Colonic mucosa (tissue), 4 donors: Measurements from ENCODE around the gene ZSCAN5A. TPM values are rescaled to one million over a fixed set of nuclear protein-coding genes. Genes with fewer than 3 reads are reported as not detected.
"Not testable (repeated sequence)": the region's sequence is repeated elsewhere in the genome, so short reads cannot be mapped to it uniquely, and the experiment has no call there.

Experiments used
- DNase-seq: peaks from one replicate; pipeline ENCODE4 v3.0.0-alpha.2; 2020
- H3K27ac ChIP-seq: fragments of 200-600 bp; one replicate; pipeline ENCODE4 v1.8.0; 2021
- H3K27me3 ChIP-seq: fragments of 200-600 bp; one replicate; pipeline ENCODE4 v1.8.0; 2021
- H3K36me3 ChIP-seq: fragments of 200-600 bp; one replicate; pipeline ENCODE4 v1.8.0; 2021
- H3K4me1 ChIP-seq: fragments of 200-600 bp; one replicate; pipeline ENCODE4 v1.8.0; 2021; ENCODE audit warnings: mild to moderate bottlenecking
- H3K4me3 ChIP-seq: fragments of 200-600 bp; one replicate; pipeline ENCODE4 v1.8.0; 2021
- H3K9ac ChIP-seq, 2 donors: one replicate each; pipeline ENCODE4 v1.7.0; 2013; ENCODE audit warnings: control low read depth in 2 of 2, low read depth in 2 of 2, low read length in 2 of 2
- H3K9me3 ChIP-seq: fragments of 200-600 bp; one replicate; pipeline ENCODE4 v1.8.0; 2021
- CTCF ChIP-seq: fragments of 200-600 bp; IDR thresholded peaks from one replicate; pipeline ENCODE4 v1.8.0; 2022; ENCODE audit warnings: antibody characterized with exemption, mild to moderate bottlenecking
- intact Hi-C: fragments of 100-400 bp; cut with DNase I; formaldehyde crosslinking; loops from one replicate; pipeline ENCODE4 v1.14.1; 2022
- total RNA-seq, 2 donors: library from RNA; stranded (reverse); fragmentation: NEBNext Ultra II Directional in 1 of 2; extraction: Animal tissue kit (Norgen Biotek cat#: 25700) in 1 of 2; gene quantifications; one replicate each; pipeline ENCODE4 v1.2.1, GENCODE V29; 2021
- donor health status: healthy.
- donor health status: DM: no; HTN: no; CAD: no.
- donor health status: DM: no; HTN: no; CAD: no.

ZSCAN5A gene
- total RNA-seq, 2 donors from 2014 or later, result 9.8 to 12.1 TPM

GRCh38 chr19:56270676-56271075, 44.0 kb downstream of the ZSCAN5A start:
- intact Hi-C loops, result no loop called here
- no peak for DNase-seq

GRCh38 chr19:56269348-56269747, 45.3 kb downstream of the ZSCAN5A start:
- intact Hi-C loops, result no loop called here
- Histone ChIP-seq H3K9me3 (no peaks in the 10 kb centered on the region), H3K4me1 (no peaks in the 10 kb centered on the region), H3K4me3 (no peak overlapping the region), H3K36me3 (no peaks in the 10 kb centered on the region), H3K27me3 (no peaks in the 10 kb centered on the region), H3K9ac (no peak overlapping the region), H3K27ac (no peak overlapping the region)
- DNase-seq, result no peak
- no peak for TF ChIP-seq CTCF

More at GRCh38 chr19:56270676-56271075, 44.0 kb downstream of the ZSCAN5A start:
- Histone ChIP-seq H3K27ac (no peak overlapping the region), H3K4me1 (no peaks in the 10 kb centered on the region), H3K27me3 (no peaks in the 10 kb centered on the region), H3K9me3 (no peaks in the 10 kb centered on the region), H3K4me3 (no peak overlapping the region), H3K9ac (no peak overlapping the region), H3K36me3 (no peaks in the 10 kb centered on the region)
- no peak for TF ChIP-seq CTCF

GRCh38 chr19:56266051-56266450, 48.6 kb downstream of the ZSCAN5A start:
- DNase-seq, result no peak
- TF ChIP-seq CTCF, result no peak
- H3K4me1 ChIP-seq, result no peaks in the 10 kb centered on the region
- H3K9ac ChIP-seq, result no peak overlapping the region
- H3K27me3 ChIP-seq, result no peaks in the 10 kb centered on the region
- H3K4me3 ChIP-seq, result no peak overlapping the region
- H3K27ac ChIP-seq, result no peak overlapping the region
- intact Hi-C loops, result no loop called here
- H3K9me3 ChIP-seq, result no peaks in the 10 kb centered on the region
- H3K36me3 ChIP-seq, result no peaks in the 10 kb centered on the region

GRCh38 chr19:56263319-56263718, 51.3 kb downstream of the ZSCAN5A start:
- no peak for TF ChIP-seq CTCF
- no peak for DNase-seq
- H3K27me3 ChIP-seq, result no peaks in the 10 kb centered on the region
- no peaks in the 10 kb centered on the region for H3K4me1 ChIP-seq
- H3K4me3 ChIP-seq, result no peak overlapping the region
- intact Hi-C loops, result no loop called here
- no peak overlapping the region for H3K27ac ChIP-seq
- no peaks in the 10 kb centered on the region for H3K9me3 ChIP-seq
- no peak overlapping the region for H3K9ac ChIP-seq
- no peaks in the 10 kb centered on the region for H3K36me3 ChIP-seq

- intact Hi-C loops, H3K27ac ChIP-seq, H3K4me3 ChIP-seq, H3K4me1 ChIP-seq, H3K27me3 ChIP-seq, H3K9ac ChIP-seq, H3K9me3 ChIP-seq, DNase-seq, H3K36me3 ChIP-seq: not testable (repeated sequence)
Measured at GRCh38 chr19:56261932-56262331, 52.7 kb downstream of the ZSCAN5A start.

GRCh38 chr19:56261145-56261544, 53.5 kb downstream of the ZSCAN5A start:
- intact Hi-C loops, result no loop called here
- no peak for DNase-seq
- Histone ChIP-seq H3K4me3 (no peak overlapping the region), H3K4me1 (no peaks in the 10 kb centered on the region), H3K9ac (no peak overlapping the region), H3K9me3 (no peaks in the 10 kb centered on the region), H3K27ac (no peak overlapping the region), H3K36me3 (no peaks in the 10 kb centered on the region), H3K27me3 (no peaks in the 10 kb centered on the region)
- TF ChIP-seq CTCF, result no peak
